Liver (tissue), 9 donors: ENCODE measurements around the gene CRHR1. TPM values are rescaled to one million over a fixed set of nuclear protein-coding genes. Genes with fewer than 3 reads are reported as not detected.

Experiments used
- DNase-seq: peaks from one replicate; pipeline ENCODE4 v3.0.0-alpha.2; 2017; ENCODE audit warnings: low spot score
- H3K27ac ChIP-seq, 2 donors: one replicate each; pipeline ENCODE4 v1.7.0; 2013; ENCODE audit warnings: inconsistent platforms in 2 of 2, low read length in 2 of 2, control low read depth in 1 of 2, low read depth in 1 of 2, mild to moderate bottlenecking in 1 of 2
- H3K27me3 ChIP-seq, 4 donors: one replicate each; pipeline versions ENCODE4 v1.6.1 to v1.7.0; 2013; ENCODE audit warnings: low read length in 3 of 4, inconsistent platforms in 1 of 4, mild to moderate bottlenecking in 1 of 4, moderate library complexity in 1 of 4; ENCODE audit not compliant: control insufficient read depth in 4 of 4, insufficient read depth in 4 of 4
- H3K36me3 ChIP-seq, 4 donors: one replicate each; pipeline versions ENCODE4 v1.6.1 to v1.7.0; 2013; ENCODE audit warnings: low read length in 3 of 4, mild to moderate bottlenecking in 3 of 4, low read depth in 1 of 4, moderate library complexity in 1 of 4; ENCODE audit not compliant: control insufficient read depth in 4 of 4, insufficient read depth in 3 of 4
- H3K4me1 ChIP-seq, 4 donors: one replicate each; pipeline versions ENCODE4 v1.6.1 to v1.7.0; 2013; ENCODE audit warnings: low read length in 3 of 4, mild to moderate bottlenecking in 3 of 4, moderate library complexity in 1 of 4; ENCODE audit not compliant: control insufficient read depth in 4 of 4, insufficient read depth in 4 of 4
- H3K4me3 ChIP-seq, 3 donors: one replicate each; pipeline versions ENCODE4 v1.6.1 to v1.7.0; 2013; ENCODE audit warnings: low read length in 3 of 3, control low read depth in 1 of 3, low read depth in 1 of 3, mild to moderate bottlenecking in 1 of 3
- H3K9ac ChIP-seq, 2 donors: one replicate each; pipeline ENCODE4 v1.7.0; 2013; ENCODE audit warnings: low read length in 2 of 2, mild to moderate bottlenecking in 2 of 2, moderate library complexity in 2 of 2, control low read depth in 1 of 2, low read depth in 1 of 2
- H3K9me3 ChIP-seq, 4 donors: one replicate each; pipeline versions ENCODE4 v1.6.1 to v1.7.0; 2013; ENCODE audit warnings: low read length in 3 of 4; ENCODE audit not compliant: control insufficient read depth in 4 of 4
- ATF3 ChIP-seq: IDR thresholded peaks from 2 replicates; pipeline ENCODE4 v1.6.1; 2016; ENCODE audit warnings: antibody characterized with exemption
- EGR1 ChIP-seq, 2 donors: IDR thresholded peaks; 2 replicates each; pipeline ENCODE4 v1.6.1; 2016 to 2018; ENCODE audit warnings: antibody characterized with exemption in 2 of 2, low read depth in 2 of 2
- FOXA1 ChIP-seq: IDR thresholded peaks from 2 replicates; pipeline ENCODE4 v1.6.1; 2016; ENCODE audit warnings: antibody characterized with exemption
- FOXA2 ChIP-seq: IDR thresholded peaks from 2 replicates; pipeline ENCODE4 v1.6.1; 2016; ENCODE audit warnings: antibody characterized with exemption
- GABPA ChIP-seq, 2 donors: IDR thresholded peaks in 1 of 2; conservative IDR thresholded peaks in 1 of 2; 2 replicates each; pipeline ENCODE4 v1.6.1; 2016; ENCODE audit warnings: antibody characterized with exemption in 2 of 2, mild to moderate bottlenecking in 1 of 2, moderate library complexity in 1 of 2
- HNF4A ChIP-seq, 2 donors: conservative IDR thresholded peaks; 2 replicates each; pipeline ENCODE4 v1.6.1; 2016; ENCODE audit warnings: antibody characterized with exemption in 2 of 2, mild to moderate bottlenecking in 2 of 2
- HNF4G ChIP-seq: IDR thresholded peaks from 2 replicates; pipeline ENCODE4 v1.6.1; 2016; ENCODE audit warnings: antibody characterized with exemption
- JUND ChIP-seq, 2 donors: IDR thresholded peaks; 2 replicates each; pipeline ENCODE4 v1.6.1; 2016; ENCODE audit warnings: antibody characterized with exemption in 2 of 2
- NR2F2 ChIP-seq: IDR thresholded peaks from 2 replicates; pipeline ENCODE4 v1.6.1; 2016; ENCODE audit warnings: antibody characterized with exemption
- RAD21 ChIP-seq, 2 donors: IDR thresholded peaks; 2 replicates each; pipeline ENCODE4 v1.6.1; 2016; ENCODE audit warnings: antibody characterized with exemption in 2 of 2, mild to moderate bottlenecking in 2 of 2
- REST ChIP-seq: IDR thresholded peaks from 2 replicates; pipeline ENCODE4 v1.6.1; 2016; ENCODE audit warnings: antibody characterized with exemption, mild to moderate bottlenecking
- RXRA ChIP-seq, 2 donors: IDR thresholded peaks; 2 replicates each; pipeline ENCODE4 v1.6.1; 2017 to 2018; ENCODE audit warnings: antibody characterized with exemption in 2 of 2, mild to moderate bottlenecking in 1 of 2
- SP1 ChIP-seq: IDR thresholded peaks from 2 replicates; pipeline ENCODE4 v1.6.1; 2018; ENCODE audit warnings: antibody characterized with exemption, mild to moderate bottlenecking
- TAF1 ChIP-seq: conservative IDR thresholded peaks from 2 replicates; pipeline ENCODE4 v1.6.1; 2016; ENCODE audit warnings: antibody characterized with exemption, mild to moderate bottlenecking
- YY1 ChIP-seq: IDR thresholded peaks from 2 replicates; pipeline ENCODE4 v1.6.1; 2016; ENCODE audit warnings: antibody characterized with exemption, mild to moderate bottlenecking
- ZBTB33 ChIP-seq: IDR thresholded peaks from 2 replicates; pipeline ENCODE4 v1.6.1; 2016; ENCODE audit warnings: antibody characterized with exemption
- WGBS: extraction: QIAGEN DNeasy Blood & Tissue Kit; methylation state at CpG from one replicate; pipeline ENCODE4 v1.1.7; 2013; 5-methylcytosine and 5-hydroxymethylcytosine counted together
- polyA plus RNA-seq, 2 donors: library from polyadenylated mRNA; stranded (reverse) in 1 of 2; unstranded in 1 of 2; fragments of 200-250 nt in 1 of 2; fragments of >200 nt in 1 of 2; fragmentation: Nextera tagmentation in 1 of 2; extraction: Ambion mirVana in 1 of 2; gene quantifications; one replicate each; pipeline versions ENCODE4 v1.2.1 to v1.2.3, GENCODE V29; 2013 to 2015
- total RNA-seq, 2 donors: library from RNA; depleted of rRNA; stranded (reverse); fragments of >200 nt; gene quantifications; one replicate each; pipeline ENCODE4 v1.2.3, GENCODE V29; 2014
- TF ChIP-seq, protein P1 (sequence below): IDR thresholded peaks from 2 replicates; pipeline ENCODE4 v1.6.1; 2016; ENCODE audit warnings: antibody characterized with exemption
- TF ChIP-seq, protein P2 (sequence below): fragments of 150-350 bp; IDR thresholded peaks from 2 replicates; pipeline ENCODE4 v1.5.1; 2017; ENCODE audit warnings: improper control_type of control experiment, low read depth, low read length; ENCODE audit not compliant: missing input control
- donor health status: healthy.
- donor health status: healthy.
- donor health status: healthy.
- donor health status: healthy.
- donor health status: healthy.

CRHR1 gene
- total and polyA plus RNA-seq, 4 donors: not detected

DNA sequence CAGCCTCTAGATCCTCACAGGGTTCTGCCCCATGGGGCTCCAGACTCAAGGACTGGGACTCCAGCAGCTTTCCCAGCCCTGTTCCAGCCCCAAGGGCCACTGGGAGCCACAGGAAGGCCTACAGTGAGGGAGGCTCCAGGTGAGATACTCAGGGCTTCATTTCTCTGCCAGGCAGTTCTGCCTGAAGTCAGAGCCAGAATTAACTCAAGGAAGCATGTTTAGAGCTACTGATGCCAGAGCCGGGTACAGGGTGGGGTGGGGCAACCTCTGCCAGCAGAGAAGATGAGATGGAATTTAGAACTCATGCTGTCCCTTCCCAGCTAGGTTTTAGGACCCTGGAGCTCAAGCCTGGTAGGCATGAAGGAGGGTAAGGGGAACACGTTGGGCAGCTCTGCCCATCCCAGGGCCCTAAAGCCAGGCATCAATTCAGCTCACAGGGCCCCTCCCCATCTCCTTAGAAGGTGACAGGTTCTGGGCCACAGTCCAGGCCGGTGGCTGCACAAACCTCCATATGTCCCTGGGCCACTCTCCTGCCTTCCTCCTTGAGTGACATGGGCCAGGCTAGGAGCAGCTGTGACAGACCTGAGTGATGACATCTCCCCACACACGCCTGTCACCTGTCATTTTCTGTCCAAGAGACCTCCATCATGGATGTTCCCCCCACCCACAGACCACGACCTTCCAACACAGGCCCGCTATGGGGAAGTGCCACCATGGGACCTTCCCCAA is 36.1 kb downstream of the CRHR1 start:
- H3K9ac ChIP-seq: no peak overlapping the region
- peaks cover 0 to under 1% (median 0%) of the 10 kb centered on the region in 4 donors for H3K4me1 ChIP-seq
- TF ChIP-seq NR2F2: no peak
- no peak for TF ChIP-seq JUND (IDR thresholded peaks at IDR 0.05)
- no peak for TF ChIP-seq HNF4G
- TF ChIP-seq, protein P1, sequence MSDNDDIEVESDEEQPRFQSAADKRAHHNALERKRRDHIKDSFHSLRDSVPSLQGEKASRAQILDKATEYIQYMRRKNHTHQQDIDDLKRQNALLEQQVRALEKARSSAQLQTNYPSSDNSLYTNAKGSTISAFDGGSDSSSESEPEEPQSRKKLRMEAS: no peak
- TF ChIP-seq, protein P2, sequence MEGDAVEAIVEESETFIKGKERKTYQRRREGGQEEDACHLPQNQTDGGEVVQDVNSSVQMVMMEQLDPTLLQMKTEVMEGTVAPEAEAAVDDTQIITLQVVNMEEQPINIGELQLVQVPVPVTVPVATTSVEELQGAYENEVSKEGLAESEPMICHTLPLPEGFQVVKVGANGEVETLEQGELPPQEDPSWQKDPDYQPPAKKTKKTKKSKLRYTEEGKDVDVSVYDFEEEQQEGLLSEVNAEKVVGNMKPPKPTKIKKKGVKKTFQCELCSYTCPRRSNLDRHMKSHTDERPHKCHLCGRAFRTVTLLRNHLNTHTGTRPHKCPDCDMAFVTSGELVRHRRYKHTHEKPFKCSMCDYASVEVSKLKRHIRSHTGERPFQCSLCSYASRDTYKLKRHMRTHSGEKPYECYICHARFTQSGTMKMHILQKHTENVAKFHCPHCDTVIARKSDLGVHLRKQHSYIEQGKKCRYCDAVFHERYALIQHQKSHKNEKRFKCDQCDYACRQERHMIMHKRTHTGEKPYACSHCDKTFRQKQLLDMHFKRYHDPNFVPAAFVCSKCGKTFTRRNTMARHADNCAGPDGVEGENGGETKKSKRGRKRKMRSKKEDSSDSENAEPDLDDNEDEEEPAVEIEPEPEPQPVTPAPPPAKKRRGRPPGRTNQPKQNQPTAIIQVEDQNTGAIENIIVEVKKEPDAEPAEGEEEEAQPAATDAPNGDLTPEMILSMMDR: no peak
- TF ChIP-seq GABPA (IDR thresholded peaks at IDR 0.05 in 1 of 2, conservative IDR thresholded peaks at IDR 0.05 in 1 of 2): no peak
- TF ChIP-seq TAF1: no peak
- no peak for TF ChIP-seq RXRA (IDR thresholded peaks at IDR 0.05)
- no peak for TF ChIP-seq HNF4A (conservative IDR thresholded peaks at IDR 0.05)
- no peak for TF ChIP-seq FOXA2
- no peak for TF ChIP-seq ZBTB33
- no peak for TF ChIP-seq YY1
- no peak for TF ChIP-seq RAD21 (IDR thresholded peaks at IDR 0.05)
- TF ChIP-seq EGR1 (IDR thresholded peaks at IDR 0.05; ENCODE audit: low read depth in 2 of 2): no peak
- no peak for TF ChIP-seq ATF3
- no peak for TF ChIP-seq SP1
- no peak overlapping the region for H3K4me3 ChIP-seq
- DNase-seq: no peak
- H3K27ac ChIP-seq: no peak overlapping the region
- 74% methylated on average over 6 of the region's 6 CpGs for WGBS
- no peaks in the 10 kb centered on the region for H3K9me3 ChIP-seq
- no peaks in the 10 kb centered on the region for H3K27me3 ChIP-seq
- H3K36me3 ChIP-seq: no peaks in the 10 kb centered on the region

- 92% methylated on average over 9 of the region's 9 CpGs for WGBS
- DNase-seq: no peak
- H3K4me1 ChIP-seq: no peaks in the 10 kb centered on the region
Measured at GRCh38 chr17:45821147-45821546, 37.0 kb downstream of the CRHR1 start.

More at GRCh38 chr17:45821147-45821546, 37.0 kb downstream of the CRHR1 start:
- no peak overlapping the region for H3K9ac ChIP-seq
- no peaks in the 10 kb centered on the region for H3K27me3 ChIP-seq
- H3K27ac ChIP-seq: no peak overlapping the region
- no peak overlapping the region for H3K4me3 ChIP-seq
- H3K9me3 ChIP-seq: no peaks in the 10 kb centered on the region
- no peaks in the 10 kb centered on the region for H3K36me3 ChIP-seq
- TF ChIP-seq ATF3: no peak
- TF ChIP-seq, protein P1: no peak
- no peak for TF ChIP-seq FOXA2
- no peak for TF ChIP-seq GABPA (IDR thresholded peaks at IDR 0.05 in 1 of 2, conservative IDR thresholded peaks at IDR 0.05 in 1 of 2)
- TF ChIP-seq FOXA1: no peak
- no peak for TF ChIP-seq REST
- TF ChIP-seq RXRA (IDR thresholded peaks at IDR 0.05): no peak
- no peak for TF ChIP-seq HNF4G
- TF ChIP-seq TAF1: no peak
- no peak for TF ChIP-seq NR2F2
- no peak for TF ChIP-seq HNF4A (conservative IDR thresholded peaks at IDR 0.05)
- no peak for TF ChIP-seq SP1
- TF ChIP-seq JUND (IDR thresholded peaks at IDR 0.05): no peak
- no peak for TF ChIP-seq RAD21 (IDR thresholded peaks at IDR 0.05)
- no peak for TF ChIP-seq EGR1 (IDR thresholded peaks at IDR 0.05; ENCODE audit: low read depth in 2 of 2)
- no peak for TF ChIP-seq ZBTB33
